KOPT-K1 (cell line): ENCODE data around the gene KLHL1.
"Not testable (repeated sequence)": the region's sequence is repeated elsewhere in the genome, so short reads cannot be mapped to it uniquely, and the experiment has no call there.

ENCODE experiments used
- H3K27ac ChIP-seq: fragments of 200-600 bp; sonication (generic); 2 replicates; pipeline ENCODE4 v1.5.1; 2016; ENCODE audit warnings: antibody characterized with exemption, mild to moderate bottlenecking, low read depth, low read length; ENCODE audit not compliant: poor library complexity, severe bottlenecking
- H3K36me3 ChIP-seq: fragments of 200-600 bp; sonication (generic); 2 replicates; pipeline ENCODE4 v1.5.1; 2017; ENCODE audit warnings: antibody characterized with exemption, mild to moderate bottlenecking, low read length, moderate library complexity; ENCODE audit not compliant: insufficient read depth
- H3K9me3 ChIP-seq: fragments of 200-600 bp; sonication (generic); 2 replicates; pipeline ENCODE4 v1.5.1; 2017; ENCODE audit warnings: antibody characterized with exemption, low read length, mild to moderate bottlenecking; ENCODE audit not compliant: insufficient read depth, poor library complexity, severe bottlenecking

Gene KLHL1, protein sequence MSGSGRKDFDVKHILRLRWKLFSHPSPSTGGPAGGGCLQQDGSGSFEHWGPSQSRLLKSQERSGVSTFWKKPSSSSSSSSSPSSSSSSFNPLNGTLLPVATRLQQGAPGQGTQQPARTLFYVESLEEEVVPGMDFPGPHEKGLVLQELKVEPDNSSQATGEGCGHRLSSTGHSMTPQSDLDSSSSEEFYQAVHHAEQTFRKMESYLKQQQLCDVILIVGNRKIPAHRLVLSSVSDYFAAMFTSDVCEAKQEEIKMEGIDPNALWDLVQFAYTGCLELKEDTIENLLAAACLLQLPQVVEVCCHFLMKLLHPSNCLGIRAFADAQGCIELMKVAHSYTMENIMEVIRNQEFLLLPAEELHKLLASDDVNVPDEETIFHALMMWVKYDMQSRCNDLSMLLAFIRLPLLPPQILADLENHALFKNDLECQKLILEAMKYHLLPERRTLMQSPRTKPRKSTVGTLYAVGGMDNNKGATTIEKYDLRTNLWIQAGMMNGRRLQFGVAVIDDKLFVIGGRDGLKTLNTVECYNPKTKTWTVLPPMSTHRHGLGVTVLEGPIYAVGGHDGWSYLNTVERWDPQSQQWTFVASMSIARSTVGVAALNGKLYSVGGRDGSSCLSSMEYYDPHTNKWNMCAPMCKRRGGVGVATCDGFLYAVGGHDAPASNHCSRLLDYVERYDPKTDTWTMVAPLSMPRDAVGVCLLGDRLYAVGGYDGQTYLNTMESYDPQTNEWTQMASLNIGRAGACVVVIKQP

DNA sequence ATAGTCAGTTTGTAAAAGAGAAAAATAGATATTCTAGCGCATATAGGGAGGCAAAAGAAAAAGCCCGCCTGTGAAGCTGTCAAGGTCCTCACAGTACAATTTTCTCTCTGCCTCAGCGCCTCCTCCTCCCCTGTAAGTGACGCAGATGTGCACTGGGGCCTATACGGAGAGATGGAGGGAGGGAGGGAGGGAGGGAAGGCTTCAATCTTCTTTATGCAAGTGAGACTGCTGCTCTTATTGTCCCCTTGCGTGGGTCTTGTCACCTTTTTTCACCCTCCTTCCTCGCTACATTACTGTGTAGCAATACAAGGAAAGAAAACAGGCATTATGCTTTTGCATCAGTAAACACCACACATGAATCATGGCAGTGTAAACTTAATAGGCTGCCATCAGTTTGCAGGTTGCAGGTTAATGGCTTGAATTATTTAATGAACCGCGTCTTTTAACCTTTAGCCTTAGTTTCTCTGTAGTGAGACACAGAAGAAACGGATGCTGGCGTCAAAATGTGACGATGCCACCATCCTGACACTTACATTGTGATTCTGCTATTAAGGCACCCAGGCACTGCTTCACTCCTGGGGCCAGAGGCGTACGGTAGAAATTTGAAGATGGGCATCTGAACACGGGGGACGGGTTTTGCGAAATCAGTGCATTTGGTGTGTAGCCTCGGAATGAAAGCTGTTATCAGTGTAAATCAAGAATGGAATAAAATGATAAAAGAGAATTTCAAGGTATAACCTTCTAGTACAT is at the start of gene KLHL1:
KLHL1 (minus strand) TSS at position 97 of the 750 bp plus-strand sequence. CDS start 753 bp downstream, outside the sequence.
- no peak within 1 kb of the TSS for H3K27ac ChIP-seq
- H3K36me3 ChIP-seq: no peaks in the 10 kb centered on the region
- H3K9me3 ChIP-seq: no peaks in the 10 kb centered on the region

DNA sequence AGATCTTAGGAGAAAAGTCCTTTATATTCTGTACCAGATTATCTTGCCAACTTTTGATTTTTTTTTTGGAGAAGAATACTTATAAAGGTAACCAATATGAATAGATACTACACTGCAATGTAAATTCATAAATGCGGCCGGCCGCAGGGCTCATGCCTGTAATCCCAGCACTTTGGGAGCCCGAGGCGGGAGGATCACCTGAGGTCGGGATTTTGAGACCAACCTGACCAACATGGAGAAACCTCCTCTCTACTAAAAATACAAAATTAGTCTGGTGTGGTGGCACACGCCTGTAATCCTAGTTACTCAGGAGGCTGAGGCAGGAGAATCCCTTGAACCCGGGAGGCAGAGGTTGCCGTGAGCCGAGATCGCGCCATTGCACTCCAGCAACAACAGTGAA is 34.4 kb upstream of the KLHL1 start:
- H3K9me3 ChIP-seq, H3K27ac ChIP-seq, H3K36me3 ChIP-seq: not testable (repeated sequence)

DNA sequence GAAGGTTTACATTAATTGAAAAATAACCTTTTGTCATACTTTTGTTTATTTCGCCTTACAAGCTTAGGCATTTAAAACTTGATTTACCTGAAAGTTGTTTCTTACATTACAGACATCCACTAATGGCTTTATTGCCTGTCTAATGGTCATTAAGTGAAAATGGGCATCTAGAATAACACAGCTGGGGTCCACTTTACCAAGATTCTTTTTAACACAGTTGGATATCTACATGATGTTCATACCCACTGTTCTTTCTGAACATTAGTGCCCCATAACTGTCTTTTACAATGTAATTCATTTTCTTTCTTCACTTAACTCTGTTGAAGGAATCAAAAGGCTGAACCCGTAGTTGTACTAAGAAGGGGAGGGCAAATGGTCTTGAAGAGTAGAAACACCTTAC is 19.8 kb upstream of the KLHL1 start:
- H3K27ac ChIP-seq: no peak overlapping the region
- no peaks in the 10 kb centered on the region for H3K36me3 ChIP-seq
- no peaks in the 10 kb centered on the region for H3K9me3 ChIP-seq

DNA sequence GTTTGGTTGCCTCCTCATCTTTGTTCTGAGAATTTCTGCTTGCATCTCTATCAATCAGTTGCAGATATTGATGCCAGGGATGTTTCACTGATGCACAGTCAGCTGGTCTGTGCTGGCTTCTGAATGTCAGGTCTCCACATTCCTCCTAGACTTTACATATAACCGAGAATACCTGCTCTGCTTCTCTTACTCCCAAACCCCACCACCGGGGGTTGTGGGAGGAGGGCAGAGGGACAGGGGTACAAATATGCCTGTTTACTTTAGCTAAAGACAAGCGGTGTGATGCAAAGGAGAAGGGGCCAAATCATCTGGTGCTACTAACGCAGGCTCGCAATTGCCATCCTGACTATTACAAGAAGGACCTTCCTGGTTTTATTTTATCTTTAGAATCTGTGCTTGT is 17.4 kb upstream of the KLHL1 start:
- H3K9me3 ChIP-seq: no peaks in the 10 kb centered on the region
- H3K27ac ChIP-seq: no peak overlapping the region
- no peaks in the 10 kb centered on the region for H3K36me3 ChIP-seq

DNA sequence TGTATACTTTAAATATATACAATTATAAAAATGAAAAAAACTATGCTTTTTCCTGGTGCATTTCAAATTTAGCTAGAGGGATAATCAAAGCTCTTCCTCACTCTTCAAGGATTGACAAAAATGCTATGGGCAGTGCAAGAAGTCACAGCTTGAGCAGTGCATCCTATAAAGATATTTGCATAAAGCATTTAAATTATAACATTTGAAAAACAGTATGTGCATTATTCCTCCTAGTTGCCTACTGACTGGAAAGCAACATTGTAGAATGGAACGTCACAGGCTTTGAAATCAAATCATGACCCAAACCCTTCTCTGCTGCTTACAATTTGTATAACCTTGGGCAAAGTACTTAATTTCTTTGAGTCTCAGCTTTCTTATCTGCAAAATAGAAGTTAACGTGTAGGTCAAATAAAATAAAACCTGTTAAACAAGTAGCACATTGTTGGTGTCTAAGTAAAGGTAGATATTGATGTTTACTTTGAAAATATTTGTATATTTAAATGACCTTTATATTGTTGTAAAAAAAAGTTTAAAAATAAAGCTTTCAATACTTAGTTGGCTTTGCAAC is 9.2 kb upstream of the KLHL1 start:
- no peaks in the 10 kb centered on the region for H3K36me3 ChIP-seq
- H3K9me3 ChIP-seq: no peaks in the 10 kb centered on the region
- no peak overlapping the region for H3K27ac ChIP-seq

DNA sequence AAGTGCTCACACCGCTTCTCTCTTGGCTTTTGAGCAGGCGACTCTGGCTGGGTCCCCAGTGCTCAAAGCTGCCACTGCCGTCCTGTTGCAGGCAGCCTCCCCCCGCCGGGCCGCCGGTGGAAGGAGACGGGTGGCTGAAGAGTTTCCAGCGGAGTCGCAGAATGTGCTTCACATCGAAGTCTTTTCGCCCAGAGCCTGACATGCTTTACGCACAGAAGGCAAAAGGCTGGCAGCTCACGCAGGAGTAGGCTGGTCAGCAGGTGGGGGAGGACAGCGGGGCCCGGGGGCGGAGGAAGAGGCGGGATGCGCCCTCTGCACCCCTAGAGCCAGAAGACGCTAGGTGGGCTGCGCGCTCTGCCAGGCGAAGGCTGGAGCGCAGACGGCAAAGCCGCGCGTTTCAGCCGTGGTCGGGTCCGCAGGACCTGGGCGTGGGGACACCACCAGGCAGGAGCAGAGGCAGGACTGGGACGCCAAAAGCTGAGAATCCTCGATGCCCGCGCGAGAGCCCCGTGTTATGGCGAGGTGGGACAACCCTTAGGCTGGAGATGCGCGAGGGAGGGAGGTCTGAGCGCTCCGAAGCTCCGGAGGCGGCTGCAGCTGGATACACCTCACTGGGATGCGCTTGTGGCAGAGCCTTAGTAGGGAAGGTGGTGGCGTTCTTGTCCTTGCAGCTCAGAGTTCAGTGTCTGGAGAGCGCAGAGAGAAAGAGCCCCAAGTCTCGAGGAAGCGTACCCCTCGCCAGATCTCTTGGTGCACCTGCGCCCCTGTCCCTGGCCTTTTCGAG is 562 bp downstream of the KLHL1 start, which contains the start of gene ATXN8OS:
ATXN8OS (plus strand) TSS at position 329 of the 784 bp plus-strand sequence.
- Histone ChIP-seq H3K27ac (no peak within 1 kb of the TSS), H3K36me3 (no peaks in the 10 kb centered on the region)

DNA sequence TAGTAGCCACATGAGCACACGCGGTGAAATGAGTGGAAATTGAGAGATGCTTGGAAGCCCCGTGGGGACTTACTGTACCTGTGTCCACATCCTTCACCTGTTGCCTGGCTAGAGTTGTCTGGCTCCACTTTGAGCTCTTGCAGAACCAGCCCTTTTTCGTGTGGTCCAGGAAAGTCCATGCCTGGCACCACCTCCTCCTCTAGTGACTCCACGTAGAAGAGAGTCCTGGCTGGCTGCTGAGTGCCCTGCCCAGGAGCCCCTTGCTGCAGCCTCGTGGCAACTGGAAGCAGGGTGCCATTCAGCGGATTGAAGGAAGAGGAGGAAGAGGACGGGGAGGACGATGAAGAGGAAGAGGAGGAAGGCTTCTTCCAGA is 1.1 kb downstream of the KLHL1 start:
- Histone ChIP-seq H3K36me3 (no peaks in the 10 kb centered on the region), H3K27ac (no peak overlapping the region), H3K9me3 (no peaks in the 10 kb centered on the region)

More for the DNA sequence above, 562 bp downstream of the KLHL1 start, which contains the start of gene ATXN8OS:
- H3K9me3 ChIP-seq: no peaks in the 10 kb centered on the region

DNA sequence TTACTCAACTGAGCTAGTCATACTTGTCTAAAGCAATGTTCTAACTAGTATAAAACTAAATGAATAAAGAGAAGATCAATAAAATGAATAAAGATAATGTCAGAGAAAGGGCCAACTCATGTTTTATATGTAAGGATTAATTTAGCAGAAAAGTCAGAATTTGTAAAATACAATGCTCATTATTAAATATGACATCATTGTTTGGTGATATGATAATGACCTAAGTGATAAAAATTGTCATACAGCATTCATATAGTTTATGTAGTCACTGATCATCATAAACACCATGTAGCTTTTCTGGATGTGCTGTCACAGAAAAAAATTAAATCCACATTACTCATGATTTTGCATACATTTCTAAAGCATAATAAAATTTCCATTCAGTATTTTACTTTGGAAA is 3.8 kb downstream of the KLHL1 start:
- Histone ChIP-seq H3K36me3 (no peaks in the 10 kb centered on the region), H3K9me3 (no peaks in the 10 kb centered on the region), H3K27ac (no peak overlapping the region)

DNA sequence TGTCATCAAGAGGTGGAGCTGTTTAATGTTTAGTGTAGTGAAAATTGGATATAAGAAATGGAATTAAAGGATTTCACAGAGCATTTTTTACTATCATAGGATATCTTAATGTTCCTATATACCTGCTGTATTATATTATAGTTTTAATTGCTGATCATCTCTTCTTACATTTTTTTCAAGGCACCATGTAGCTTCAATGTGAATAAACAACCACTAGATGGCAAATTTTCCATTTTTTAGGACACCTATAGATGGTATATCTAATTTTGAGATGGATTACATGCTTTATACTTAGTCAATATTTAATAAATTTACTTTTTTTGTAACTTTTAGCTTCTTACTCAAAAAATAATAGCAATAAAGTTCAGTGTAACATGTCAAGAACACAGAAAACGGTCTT is 9.6 kb downstream of the KLHL1 start:
- H3K36me3 ChIP-seq: no peaks in the 10 kb centered on the region
- no peak overlapping the region for H3K27ac ChIP-seq

DNA sequence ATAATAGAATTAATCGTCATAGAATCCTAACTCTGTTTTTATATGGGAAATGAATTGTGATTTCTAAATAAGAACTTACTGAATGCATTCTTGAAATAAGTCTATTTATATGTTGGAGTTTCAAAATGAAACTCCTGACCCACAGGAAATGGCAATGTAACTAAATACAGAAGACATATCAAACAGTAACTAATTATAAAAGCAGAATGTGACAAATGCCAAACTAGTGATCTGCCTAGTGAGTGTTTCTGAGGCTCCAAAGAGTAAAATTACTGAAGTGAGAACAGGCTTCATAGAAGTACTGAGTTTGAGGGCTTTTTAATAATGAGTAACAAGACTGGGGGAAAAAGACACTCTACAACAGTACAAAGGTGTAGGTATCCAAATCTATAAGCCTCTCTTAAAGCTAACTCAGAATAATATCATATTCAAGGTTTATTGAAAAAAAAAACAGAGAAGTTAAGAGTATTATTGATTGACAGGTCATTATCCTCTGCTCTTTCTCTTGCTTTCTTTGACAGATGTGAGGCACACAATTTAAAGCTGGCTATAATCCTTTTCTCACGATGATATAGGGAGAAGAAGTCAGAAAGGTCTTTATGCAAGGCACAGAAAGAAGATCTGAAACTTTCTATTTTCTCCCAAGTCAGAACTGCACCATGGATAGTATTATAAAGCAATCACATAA is 18.1 kb downstream of the KLHL1 start:
- Histone ChIP-seq H3K27ac (no peak overlapping the region), H3K9me3 (no peaks in the 10 kb centered on the region), H3K36me3 (no peaks in the 10 kb centered on the region)

More for the DNA sequence above, 9.6 kb downstream of the KLHL1 start:
- H3K9me3 ChIP-seq: no peaks in the 10 kb centered on the region

DNA sequence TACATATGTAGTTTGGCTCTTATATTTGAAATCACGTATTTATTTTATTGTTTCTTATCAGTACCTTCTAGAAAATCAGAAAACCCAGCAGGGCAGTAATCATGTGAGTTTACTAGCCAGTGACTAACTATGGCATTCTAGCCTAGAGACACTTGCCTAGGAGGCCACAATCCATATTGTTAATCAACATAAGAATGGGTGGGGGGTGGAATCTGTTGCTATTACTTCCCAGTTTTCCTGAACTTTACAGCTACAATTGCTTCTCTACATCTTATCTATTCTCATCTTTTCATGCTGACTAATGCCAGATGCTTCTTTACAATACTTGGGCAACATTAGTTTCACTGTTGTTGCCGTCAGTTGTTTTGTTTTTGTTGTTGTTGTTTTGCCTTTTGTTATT is 19.3 kb downstream of the KLHL1 start:
- Histone ChIP-seq H3K36me3 (no peaks in the 10 kb centered on the region), H3K27ac (no peak overlapping the region), H3K9me3 (no peaks in the 10 kb centered on the region)

DNA sequence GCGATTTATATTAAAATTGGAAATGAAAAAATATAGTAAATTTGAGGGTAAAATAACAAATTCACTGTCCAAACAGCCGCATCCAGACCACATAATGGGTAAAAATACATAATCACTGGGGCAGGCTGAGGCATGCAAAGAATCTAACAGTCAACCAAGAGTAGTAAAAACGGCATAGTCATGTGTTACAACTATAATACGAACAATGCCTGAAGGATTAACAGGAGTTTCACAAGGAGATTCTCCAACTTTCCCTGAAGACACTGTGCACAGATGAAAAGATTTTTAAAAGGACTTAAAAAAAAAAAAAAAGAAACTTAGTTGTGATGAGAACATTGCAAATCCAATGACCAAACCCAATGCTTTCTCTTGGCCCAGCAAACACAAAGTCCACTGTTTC is 21.0 kb downstream of the KLHL1 start:
- no peaks in the 10 kb centered on the region for H3K9me3 ChIP-seq
- H3K27ac ChIP-seq: no peak overlapping the region
- H3K36me3 ChIP-seq: no peaks in the 10 kb centered on the region

DNA sequence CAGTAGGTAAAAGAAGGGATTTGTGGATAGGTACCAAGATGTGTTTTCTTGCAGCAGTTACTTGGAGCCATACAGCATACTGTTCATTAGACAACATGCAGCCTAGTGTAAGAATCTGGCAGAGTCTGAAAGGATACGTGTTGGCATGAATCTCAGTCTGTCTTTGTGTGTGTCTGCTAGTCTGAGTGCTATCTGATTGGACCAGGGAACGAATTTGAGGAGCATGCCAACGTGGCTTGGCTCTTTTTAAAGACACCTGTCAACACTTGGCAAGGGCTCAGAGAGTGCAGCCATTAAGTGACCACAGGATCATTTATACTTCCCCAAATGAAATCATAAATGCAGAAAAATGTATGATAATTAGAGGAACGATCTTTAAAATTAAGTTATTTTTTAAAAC is 28.2 kb downstream of the KLHL1 start:
- no peaks in the 10 kb centered on the region for H3K36me3 ChIP-seq
- no peak overlapping the region for H3K27ac ChIP-seq
- no peaks in the 10 kb centered on the region for H3K9me3 ChIP-seq

DNA sequence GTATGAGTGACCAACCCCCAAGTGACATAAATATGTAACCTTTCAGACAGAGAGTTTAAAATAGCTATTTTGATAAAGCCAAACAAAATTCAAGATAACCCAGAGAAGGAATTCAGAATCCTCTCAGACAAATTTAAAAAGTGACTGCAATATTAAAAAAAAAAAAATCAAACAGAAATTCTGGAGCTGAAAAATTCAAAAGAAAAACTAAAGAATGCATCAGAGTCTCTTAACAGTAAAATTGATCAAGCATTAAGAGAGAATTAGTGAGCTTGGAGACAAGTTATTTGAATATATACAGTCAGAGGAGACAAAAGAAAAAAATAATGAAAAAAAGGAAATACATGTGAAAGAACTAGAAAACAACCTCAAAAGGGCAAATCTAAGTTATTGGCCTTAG is 53.7 kb downstream of the KLHL1 start:
- no peaks in the 10 kb centered on the region for H3K36me3 ChIP-seq
- H3K27ac ChIP-seq: no peak overlapping the region
- no peaks in the 10 kb centered on the region for H3K9me3 ChIP-seq
